Femur (tissue), 1 donor: ENCODE results near the gene FABP7.

Experiments
- DNase-seq: peaks from one replicate; pipeline ENCODE4 v3.0.0-alpha.2; 2017

FABP7 gene

GRCh38 chr6:122760330-122760729 lies 19.2 kb upstream of the FABP7 start:
- no peak for DNase-seq

- DNase-seq = no peak
Measured at GRCh38 chr6:122766256-122766655, 13.3 kb upstream of the FABP7 start.

GRCh38 chr6:122770835-122771601 lies 8.5 kb upstream of the FABP7 start:
- no peak for DNase-seq

GRCh38 chr6:122772724-122773415 lies 6.6 kb upstream of the FABP7 start:
- DNase-seq = no peak

- DNase-seq = no peak
Measured at GRCh38 chr6:122775975-122776374, 3.5 kb upstream of the FABP7 start.

GRCh38 chr6:122778302-122778701 lies 1.2 kb upstream of the FABP7 start:
- no peak for DNase-seq

GRCh38 chr6:122778985-122779661 lies 393 bp upstream of the FABP7 start:
- DNase-seq = peak; percentile 35

GRCh38 chr6:122780114-122780513 lies 598 bp downstream of the FABP7 start:
- no peak for DNase-seq

- no peak for DNase-seq
Measured at GRCh38 chr6:122781716-122782115, 2.2 kb downstream of the FABP7 start.

GRCh38 chr6:122783401-122783800 lies 3.9 kb downstream of the FABP7 start:
- no peak for DNase-seq

GRCh38 chr6:122785891-122786290 lies 6.4 kb downstream of the FABP7 start:
- no peak for DNase-seq

- DNase-seq = no peak
Measured at GRCh38 chr6:122787721-122788120, 8.2 kb downstream of the FABP7 start.

GRCh38 chr6:122788208-122788607 lies 8.7 kb downstream of the FABP7 start:
- no peak for DNase-seq

GRCh38 chr6:122788663-122789181 lies 9.2 kb downstream of the FABP7 start:
- DNase-seq = no peak

GRCh38 chr6:122789182-122790027 lies 9.9 kb downstream of the FABP7 start, which contains the start of gene SMPDL3A:
TSS of gene SMPDL3A (plus strand) at chr6:122789258. CDS start at chr6:122789347, 89 bp downstream.
- DNase-seq = peak; percentile 81

- DNase-seq = no peak
Measured at GRCh38 chr6:122790028-122790422, 10.5 kb downstream of the FABP7 start.

- no peak for DNase-seq
Measured at GRCh38 chr6:122790423-122791309, 11.2 kb downstream of the FABP7 start.

GRCh38 chr6:122791310-122791679 lies 11.8 kb downstream of the FABP7 start:
- DNase-seq = no peak

GRCh38 chr6:122792766-122793165 lies 13.2 kb downstream of the FABP7 start:
- no peak for DNase-seq

- no peak for DNase-seq
Measured at GRCh38 chr6:122797537-122797936, 18.0 kb downstream of the FABP7 start.

- no peak for DNase-seq
Measured at GRCh38 chr6:122798099-122798641, 18.7 kb downstream of the FABP7 start.
